ENCODE results near the gene MPZL1.
"Not testable (repeated sequence)": the region's sequence is repeated elsewhere in the genome, so short reads cannot be mapped to it uniquely, and the experiment has no call there.

MPZL1 gene

DNA sequence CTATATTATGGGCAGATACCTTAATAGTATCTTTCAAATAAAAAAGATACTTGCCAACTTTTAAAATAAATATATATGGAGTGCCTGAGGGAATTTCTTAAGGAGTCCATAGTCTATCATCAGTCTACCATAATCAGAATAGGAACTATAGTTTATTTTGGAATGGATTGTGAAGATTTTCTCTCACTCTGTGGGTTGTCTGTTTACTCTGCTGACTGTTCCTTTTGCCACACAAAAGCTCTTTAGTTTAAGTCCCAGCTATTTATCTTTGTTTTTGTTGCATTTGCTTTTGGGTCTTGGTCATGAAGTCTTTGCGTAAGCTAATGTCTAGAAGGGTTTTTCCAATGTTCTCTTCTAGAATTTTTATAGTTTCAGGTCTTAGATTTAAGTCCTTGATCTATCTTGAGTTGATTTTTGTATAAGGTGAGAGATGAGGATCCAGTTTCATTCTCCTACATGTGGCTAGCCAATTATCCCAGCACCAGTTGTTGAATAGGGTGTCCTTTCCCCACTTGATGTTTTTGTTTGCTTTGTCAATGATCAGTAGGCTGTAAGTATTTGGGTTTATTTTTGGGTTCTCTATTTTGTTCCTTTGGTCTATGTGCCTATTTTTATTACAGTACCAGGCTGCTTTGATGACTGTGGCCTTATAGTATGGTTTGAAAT, 20.7 kb downstream of the MPZL1 start:
- not testable (repeated sequence) for H3K9me3 Mint-ChIP-seq; ATAC-seq; H3K4me3 Mint-ChIP-seq; H3K27me3 Mint-ChIP-seq; H3K27ac Mint-ChIP-seq; H3K4me1 Mint-ChIP-seq; DNase-seq; H3K36me3 Mint-ChIP-seq (ENCODE audit: low read depth)

DNA sequence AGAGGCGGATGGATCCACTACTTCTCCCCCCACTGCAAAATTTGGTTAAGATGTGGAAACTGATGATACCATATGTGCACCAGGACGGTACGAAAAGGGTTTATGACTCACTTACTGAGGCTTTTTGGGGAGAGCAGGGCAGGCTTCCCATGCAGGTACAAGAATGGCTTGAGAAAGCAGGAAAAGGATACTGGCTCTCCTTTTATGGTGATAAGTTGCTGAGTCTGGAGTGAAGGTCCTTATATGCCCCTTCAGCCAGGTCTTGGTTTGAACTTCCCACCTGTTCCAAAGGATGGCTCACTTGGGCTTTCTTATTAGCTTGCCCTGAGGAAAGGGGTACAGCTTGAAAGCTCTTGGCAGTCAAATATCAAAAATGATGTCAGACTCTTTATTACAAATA, 23.1 kb downstream of the MPZL1 start:
- Mint-ChIP-seq H3K27ac (no peak overlapping the region), H3K36me3 (ENCODE audit: low read depth) (no peaks in the 10 kb centered on the region), H3K9me3 (no peaks in the 10 kb centered on the region), H3K4me1 (peaks cover 8% of the 10 kb centered on the region), H3K27me3 (no peaks in the 10 kb centered on the region), H3K4me3 (no peak overlapping the region)
- ATAC-seq (no peak), DNase-seq (no peak)

DNA sequence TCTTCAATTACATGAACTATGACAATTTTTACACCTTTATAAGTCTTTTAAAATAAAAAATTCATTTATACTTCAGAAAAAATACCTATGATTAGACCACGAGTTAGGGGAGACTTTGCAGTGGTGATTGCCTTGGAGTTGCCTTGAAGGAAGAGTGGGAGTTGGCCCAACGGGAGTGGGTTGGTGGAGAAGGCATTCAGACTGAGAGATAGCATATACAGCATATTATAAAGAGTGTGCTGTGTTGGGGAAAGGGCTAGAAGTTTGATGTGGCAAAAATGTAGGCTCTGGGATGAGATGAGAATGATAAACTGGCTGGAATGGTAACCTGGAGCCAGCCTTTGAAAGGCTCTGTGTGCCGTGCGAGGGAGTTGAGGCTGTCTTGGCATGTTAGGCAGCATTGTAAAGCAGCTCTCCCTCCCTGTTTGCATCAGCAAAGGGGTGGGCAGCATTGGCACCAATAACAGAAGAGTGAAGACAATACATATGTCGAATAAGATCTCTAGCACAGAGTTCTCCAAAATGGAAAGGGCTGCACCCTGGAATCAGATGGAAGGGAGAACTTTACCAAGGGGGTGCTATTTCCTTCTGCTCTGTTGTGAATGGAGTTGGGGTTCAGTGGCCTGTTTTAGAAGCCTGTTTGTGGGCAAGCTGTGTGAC, 24.4 kb downstream of the MPZL1 start:
- DNase-seq (no peak), ATAC-seq (no peak)
- H3K4me3 Mint-ChIP-seq = no peak overlapping the region
- H3K27me3 Mint-ChIP-seq = no peaks in the 10 kb centered on the region
- no peaks in the 10 kb centered on the region for H3K9me3 Mint-ChIP-seq
- H3K36me3 Mint-ChIP-seq (ENCODE audit: low read depth) = no peaks in the 10 kb centered on the region
- H3K4me1 Mint-ChIP-seq = peaks cover 8% of the 10 kb centered on the region
- H3K27ac Mint-ChIP-seq = no peak overlapping the region

DNA sequence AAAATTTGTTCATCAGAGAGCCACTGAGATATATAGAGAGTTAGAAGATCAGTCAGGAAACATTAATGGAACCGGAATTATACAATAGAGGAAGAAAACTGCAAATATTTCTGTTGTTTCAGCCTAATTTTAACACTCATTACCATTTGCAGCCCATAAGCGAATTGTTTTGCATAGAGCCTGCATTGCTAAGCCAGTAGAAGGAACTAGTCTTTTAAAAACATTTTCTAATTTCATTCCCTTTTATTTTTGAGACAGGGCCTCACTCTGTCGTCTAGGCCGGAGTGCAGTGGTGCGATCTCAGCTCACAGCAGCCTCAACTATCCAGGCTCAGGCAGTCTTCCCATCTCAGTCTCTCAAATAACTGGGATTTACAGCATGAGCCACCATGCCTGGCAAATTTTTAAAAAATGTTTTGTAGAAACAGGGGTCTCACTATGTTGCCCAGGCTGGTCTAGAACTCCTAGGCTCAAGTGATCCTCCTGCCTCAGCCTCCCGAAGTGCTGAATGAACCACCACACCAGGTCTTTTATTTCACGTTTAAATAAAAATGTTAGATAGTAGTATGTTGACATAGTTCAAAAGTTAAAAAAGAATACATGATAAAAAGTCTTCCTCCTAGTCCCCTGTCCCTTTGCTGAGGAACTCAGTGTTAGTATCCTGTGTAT, 25.3 kb downstream of the MPZL1 start:
- Mint-ChIP-seq H3K27ac (no peak overlapping the region), H3K4me3 (no peak overlapping the region), H3K27me3 (no peaks in the 10 kb centered on the region), H3K9me3 (no peaks in the 10 kb centered on the region), H3K4me1 (peaks cover 13% of the 10 kb centered on the region), H3K36me3 (ENCODE audit: low read depth) (no peaks in the 10 kb centered on the region)
- no peak for DNase-seq
- no peak for ATAC-seq

DNA sequence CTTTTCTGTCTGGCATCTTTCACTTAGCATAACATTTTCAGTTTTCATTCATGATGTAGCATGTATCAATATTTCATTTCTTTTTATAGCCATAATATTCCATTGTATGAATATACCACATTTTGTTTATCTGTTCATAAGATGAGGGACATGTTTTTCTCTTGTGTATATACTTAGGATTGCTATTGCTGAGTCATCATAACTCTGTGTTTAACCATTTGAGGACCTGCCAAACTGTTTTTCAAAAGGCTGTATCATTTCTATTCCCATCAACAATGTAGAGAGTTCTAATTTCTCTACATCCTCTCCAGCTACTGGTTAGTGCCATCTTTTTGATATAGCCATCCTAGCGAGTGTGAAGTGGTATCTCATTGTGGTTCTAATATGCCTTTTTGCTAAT, 26.2 kb downstream of the MPZL1 start:
- no peaks in the 10 kb centered on the region for H3K9me3 Mint-ChIP-seq
- H3K4me1 Mint-ChIP-seq = peaks cover 17% of the 10 kb centered on the region
- no peak overlapping the region for H3K4me3 Mint-ChIP-seq
- no peak for ATAC-seq
- no peaks in the 10 kb centered on the region for H3K27me3 Mint-ChIP-seq
- no peaks in the 10 kb centered on the region for H3K36me3 Mint-ChIP-seq (ENCODE audit: low read depth)
- DNase-seq = no peak
- no peak overlapping the region for H3K27ac Mint-ChIP-seq

DNA sequence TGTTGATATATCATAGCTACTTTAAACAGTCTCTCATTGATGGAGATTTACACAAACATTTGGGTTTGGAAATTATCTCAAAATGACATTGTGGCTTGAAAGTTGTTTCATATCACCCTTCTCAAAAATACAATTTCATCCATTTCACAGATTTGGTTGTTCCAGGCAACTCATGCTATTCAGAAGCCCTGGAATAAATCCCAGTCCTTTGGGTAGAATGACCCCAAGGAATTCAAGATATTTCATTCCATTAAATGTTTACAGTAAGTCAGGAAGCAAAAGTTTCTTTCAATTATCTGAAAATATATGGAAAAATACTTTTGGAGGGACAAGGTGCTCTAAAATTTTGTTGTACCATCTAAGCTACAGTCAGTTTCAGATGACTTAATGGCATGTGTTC, 27.1 kb downstream of the MPZL1 start:
- ATAC-seq = no peak
- no peak overlapping the region for H3K27ac Mint-ChIP-seq
- H3K4me1 Mint-ChIP-seq = peaks cover 20% of the 10 kb centered on the region

DNA sequence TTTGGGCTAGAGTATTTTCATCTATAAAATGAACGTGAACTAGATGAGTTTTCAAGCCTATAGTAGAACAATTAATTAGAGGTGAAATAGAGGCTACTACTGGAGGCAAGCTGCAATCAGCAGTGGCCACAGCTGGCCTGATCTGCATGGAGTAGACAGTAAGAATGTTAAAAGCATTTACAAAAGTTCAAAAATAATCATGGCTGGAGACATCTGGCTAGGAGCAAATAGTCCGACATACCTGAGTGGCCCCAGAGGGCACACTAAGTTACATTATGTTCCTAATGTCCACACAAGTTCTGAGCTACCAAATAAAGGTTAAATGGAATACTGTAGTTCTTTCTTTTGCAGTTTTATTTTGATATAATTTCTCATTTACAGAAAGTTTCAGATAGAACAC, 28.0 kb downstream of the MPZL1 start:
- ATAC-seq (no peak), DNase-seq (no peak)
- Mint-ChIP-seq H3K4me3 (no peak overlapping the region), H3K4me1 (peaks cover 18% of the 10 kb centered on the region), H3K27me3 (no peaks in the 10 kb centered on the region), H3K36me3 (ENCODE audit: low read depth) (no peaks in the 10 kb centered on the region), H3K9me3 (no peaks in the 10 kb centered on the region), H3K27ac (no peak overlapping the region)

More for the DNA sequence above, 27.1 kb downstream of the MPZL1 start:
- H3K4me3 Mint-ChIP-seq = no peak overlapping the region
- no peaks in the 10 kb centered on the region for H3K9me3 Mint-ChIP-seq
- DNase-seq = no peak
- H3K36me3 Mint-ChIP-seq (ENCODE audit: low read depth) = no peaks in the 10 kb centered on the region
- no peaks in the 10 kb centered on the region for H3K27me3 Mint-ChIP-seq

DNA sequence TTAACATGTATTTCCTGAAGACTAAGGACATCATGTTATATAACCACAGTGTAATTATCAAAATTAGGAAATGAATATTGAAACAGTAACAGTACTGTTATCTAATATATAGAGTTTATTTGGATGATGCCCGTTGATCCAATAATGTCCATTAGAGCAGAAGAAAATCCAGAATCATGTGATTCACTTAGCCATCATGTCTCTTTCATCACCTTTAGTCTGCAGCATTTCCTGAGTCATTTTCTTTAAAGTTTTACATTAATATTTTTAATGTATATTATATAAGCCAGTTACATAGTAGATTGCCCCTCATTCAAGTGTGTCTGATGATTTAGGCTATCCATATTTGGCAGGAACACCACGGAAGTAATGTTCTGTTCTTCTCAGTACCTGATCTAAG, 28.9 kb downstream of the MPZL1 start:
- peaks cover 17% of the 10 kb centered on the region for H3K4me1 Mint-ChIP-seq
- H3K27ac Mint-ChIP-seq = no peak overlapping the region
- DNase-seq (no peak), ATAC-seq (no peak)
- no peaks in the 10 kb centered on the region for H3K27me3 Mint-ChIP-seq
- H3K36me3 Mint-ChIP-seq (ENCODE audit: low read depth) = no peaks in the 10 kb centered on the region
- H3K9me3 Mint-ChIP-seq = no peaks in the 10 kb centered on the region
- H3K4me3 Mint-ChIP-seq = no peak overlapping the region

DNA sequence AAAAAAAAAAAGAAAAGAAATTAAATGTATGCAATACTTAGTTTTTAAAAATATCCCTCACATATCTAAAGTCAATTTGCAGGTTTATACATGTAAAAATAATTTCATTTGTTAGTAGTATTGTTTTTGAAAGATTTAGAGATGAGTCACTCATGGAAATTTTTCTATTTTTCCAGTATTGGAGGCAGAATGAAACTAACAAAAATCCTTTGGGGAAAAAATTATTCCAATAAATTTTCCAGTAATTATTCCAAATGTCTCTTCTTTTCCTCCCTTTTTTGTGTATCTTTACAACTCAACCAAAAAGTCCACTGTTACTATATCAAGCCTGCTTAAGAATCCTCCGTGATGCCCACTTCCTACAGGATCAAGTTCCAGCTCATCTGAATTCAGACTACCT, 29.9 kb downstream of the MPZL1 start:
- H3K4me1 Mint-ChIP-seq = peaks cover 17% of the 10 kb centered on the region
- ATAC-seq (no peak), DNase-seq (no peak)
- H3K36me3 Mint-ChIP-seq (ENCODE audit: low read depth) = no peaks in the 10 kb centered on the region
- H3K27ac Mint-ChIP-seq = no peak overlapping the region
- no peak overlapping the region for H3K4me3 Mint-ChIP-seq
- no peaks in the 10 kb centered on the region for H3K27me3 Mint-ChIP-seq
- H3K9me3 Mint-ChIP-seq = no peaks in the 10 kb centered on the region

DNA sequence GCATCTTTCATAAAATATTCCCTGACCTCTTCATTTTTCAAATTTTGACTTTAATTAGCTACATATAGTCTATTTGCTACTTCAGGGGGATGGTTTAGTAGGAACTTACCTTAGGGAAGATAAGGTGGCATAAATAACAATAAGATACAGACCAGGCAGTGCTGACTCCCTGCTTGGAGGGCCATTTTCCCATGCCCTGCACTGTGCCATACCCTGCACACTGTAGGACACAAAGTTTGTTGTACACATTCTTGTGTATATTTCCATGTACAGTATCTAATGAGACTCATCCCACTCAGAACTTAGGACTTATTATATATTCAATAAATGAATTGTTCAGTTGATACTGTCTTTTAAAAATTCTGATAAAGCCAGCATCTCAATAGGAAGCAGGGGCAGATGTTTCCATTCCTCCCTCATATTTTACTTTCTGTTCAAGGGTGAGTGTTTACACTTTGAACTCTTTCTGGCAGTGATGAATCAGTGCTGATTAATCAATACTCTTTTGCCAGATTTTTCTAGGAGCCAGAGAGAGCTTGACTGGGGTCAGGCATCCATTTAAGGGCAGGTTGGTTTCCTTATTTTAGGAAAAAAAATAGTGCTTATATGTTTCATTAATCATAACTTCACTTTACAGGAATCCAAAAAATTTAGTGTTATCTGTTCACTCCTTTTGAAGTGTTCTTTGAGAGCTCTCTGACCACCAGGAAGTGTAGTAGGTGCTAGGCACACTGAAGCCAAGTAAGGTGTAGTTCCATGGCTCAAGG, 30.6 kb downstream of the MPZL1 start:
- peak; percentile 68 for ATAC-seq
- Mint-ChIP-seq H3K9me3 (no peaks in the 10 kb centered on the region), H3K4me3 (no peak overlapping the region), H3K4me1 (peaks cover 20% of the 10 kb centered on the region), H3K27me3 (no peaks in the 10 kb centered on the region), H3K36me3 (ENCODE audit: low read depth) (no peaks in the 10 kb centered on the region), H3K27ac (peak overlapping the region; percentile 24)
- DNase-seq = no peak

DNA sequence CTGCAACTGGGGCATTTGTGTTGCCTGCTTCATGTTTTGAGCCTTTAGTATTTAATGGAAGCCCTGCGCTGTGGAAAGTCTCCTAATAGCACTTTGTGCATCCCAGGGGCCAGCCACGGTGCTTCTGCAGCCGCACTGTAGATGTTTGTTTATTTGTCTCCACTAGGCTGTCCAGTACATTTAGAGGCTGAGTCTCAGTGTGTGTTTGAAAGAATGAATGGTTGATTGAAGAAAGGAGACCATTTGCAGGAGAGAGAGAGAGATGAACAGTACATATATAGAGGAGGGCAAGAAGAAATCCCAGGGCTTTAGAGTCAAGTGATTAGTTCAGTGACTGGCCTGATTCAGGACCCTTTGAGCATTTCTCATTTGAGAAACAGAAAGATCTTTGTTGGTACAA, 33.9 kb downstream of the MPZL1 start:
- no peaks in the 10 kb centered on the region for H3K27me3 Mint-ChIP-seq
- no peak for DNase-seq
- no peak overlapping the region for H3K27ac Mint-ChIP-seq
- no peak overlapping the region for H3K4me3 Mint-ChIP-seq
- H3K4me1 Mint-ChIP-seq = peaks cover 21% of the 10 kb centered on the region
- no peaks in the 10 kb centered on the region for H3K36me3 Mint-ChIP-seq (ENCODE audit: low read depth)
- no peaks in the 10 kb centered on the region for H3K9me3 Mint-ChIP-seq
- ATAC-seq = no peak

DNA sequence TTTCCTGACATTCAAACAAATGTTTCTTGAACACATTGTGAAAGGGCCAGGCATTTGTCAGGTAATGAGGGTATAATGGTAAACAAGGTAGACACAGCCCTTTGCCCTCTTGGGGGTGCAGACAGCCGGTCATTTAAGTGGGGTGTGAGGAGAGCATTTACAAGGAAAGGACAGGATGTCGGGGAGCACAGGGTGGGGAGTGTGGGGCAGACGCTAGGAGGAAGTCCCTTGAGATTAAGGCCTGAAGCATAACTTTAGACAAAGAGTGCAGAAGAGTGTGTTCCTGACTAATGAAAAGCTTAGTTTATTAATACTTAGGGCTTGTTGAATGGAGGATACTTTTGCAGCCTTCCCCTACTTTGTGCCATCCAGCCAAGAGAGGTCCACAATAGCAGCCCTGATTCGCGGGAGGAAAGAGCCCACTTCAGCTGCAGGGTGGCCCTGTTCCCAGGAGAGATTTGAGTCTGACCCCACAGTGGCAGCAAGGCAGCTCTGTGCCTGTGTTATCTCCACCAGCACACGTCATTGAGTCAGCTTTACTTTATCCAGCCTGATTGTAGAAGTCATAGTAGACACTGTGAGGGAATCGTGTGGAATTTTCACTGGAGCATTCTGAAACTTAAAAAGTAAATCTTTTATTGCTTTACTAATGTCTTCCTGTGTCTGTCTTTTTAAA, 35.1 kb downstream of the MPZL1 start:
- H3K4me3 Mint-ChIP-seq = no peak overlapping the region
- no peaks in the 10 kb centered on the region for H3K27me3 Mint-ChIP-seq
- peaks cover 29% of the 10 kb centered on the region for H3K4me1 Mint-ChIP-seq
- no peaks in the 10 kb centered on the region for H3K9me3 Mint-ChIP-seq
- H3K27ac Mint-ChIP-seq = no peak overlapping the region
- DNase-seq = no peak
- no peak for ATAC-seq
- H3K36me3 Mint-ChIP-seq (ENCODE audit: low read depth) = no peaks in the 10 kb centered on the region

DNA sequence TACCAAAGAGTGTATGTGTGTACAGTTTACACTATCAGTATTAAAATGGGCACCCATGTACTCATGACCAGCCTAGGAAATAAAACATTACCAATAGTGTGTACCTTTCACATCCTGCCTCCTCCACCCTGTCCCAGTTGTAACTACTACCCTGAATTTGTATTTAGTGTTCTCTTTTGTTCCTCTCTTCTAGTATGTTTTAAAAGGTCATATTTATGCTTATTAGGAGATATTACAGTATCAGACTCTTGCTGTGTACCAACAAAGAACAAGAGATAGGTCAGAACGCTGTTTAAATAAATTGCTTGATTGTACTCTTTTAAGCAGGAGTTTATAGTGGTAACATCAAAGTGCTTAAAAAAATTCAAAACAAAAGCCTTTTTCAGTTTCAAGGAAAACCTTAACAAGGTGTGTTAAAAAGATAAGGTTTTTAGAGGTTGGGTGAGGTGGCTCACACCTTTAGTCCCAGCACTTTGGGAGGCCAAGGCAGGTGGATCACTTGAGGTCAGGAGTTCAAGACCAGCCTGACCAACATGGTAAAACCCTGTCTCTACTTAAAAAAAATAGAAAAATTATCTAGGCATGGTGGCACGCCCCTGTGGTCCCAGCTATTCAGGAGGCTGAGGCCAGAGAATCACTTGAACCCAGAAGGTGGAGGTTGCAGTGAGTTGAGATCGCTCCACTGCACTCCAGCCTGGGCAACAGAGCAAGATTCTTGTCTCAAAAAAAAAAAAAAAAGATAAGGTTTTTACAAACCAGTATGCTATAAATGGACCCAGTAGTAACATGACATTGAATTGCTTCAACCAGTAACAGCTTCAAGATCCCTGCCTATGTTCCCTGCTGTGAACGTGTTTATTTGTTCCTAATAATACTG, 35.9 kb downstream of the MPZL1 start:
- DNase-seq = no peak
- Mint-ChIP-seq H3K4me1 (peaks cover 29% of the 10 kb centered on the region), H3K9me3 (no peaks in the 10 kb centered on the region), H3K4me3 (no peak overlapping the region), H3K27ac (no peak overlapping the region), H3K27me3 (no peaks in the 10 kb centered on the region), H3K36me3 (ENCODE audit: low read depth) (no peaks in the 10 kb centered on the region)
- ATAC-seq = no peak

DNA sequence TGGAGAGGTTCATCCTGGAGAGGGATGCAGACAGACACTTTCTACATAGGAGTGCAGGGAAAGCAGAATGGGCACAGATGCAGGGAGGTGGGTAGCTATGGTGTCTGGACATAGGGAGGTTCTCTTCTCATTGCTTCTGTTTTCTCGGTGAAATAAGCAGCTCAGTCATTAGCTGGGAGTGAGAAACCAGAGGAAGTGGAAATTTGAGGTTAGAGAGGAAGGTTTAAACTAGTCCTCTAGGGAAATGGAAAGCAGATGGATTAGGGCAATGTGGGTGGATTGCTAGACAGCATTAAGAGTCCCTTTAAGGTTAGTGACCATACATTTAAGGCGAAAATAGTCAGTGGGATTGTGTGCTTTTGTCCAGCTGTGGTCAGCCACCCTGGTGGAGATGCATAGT, 39.6 kb downstream of the MPZL1 start:
- Mint-ChIP-seq H3K36me3 (ENCODE audit: low read depth) (no peaks in the 10 kb centered on the region), H3K27ac (no peak overlapping the region), H3K4me3 (no peak overlapping the region), H3K4me1 (peaks cover 24% of the 10 kb centered on the region), H3K9me3 (no peaks in the 10 kb centered on the region), H3K27me3 (no peaks in the 10 kb centered on the region)
- no peak for DNase-seq
- ATAC-seq = no peak

All from activated naive CD8-positive, alpha-beta T cell treated with anti-CD3 and anti-CD28 coated beads, Interleukin-2, amount 50 U/mL, for 24 hours (primary cell).